Measurements from ENCODE around the gene SV2C. TPM values are rescaled to one million over a fixed set of nuclear protein-coding genes. Genes with fewer than 3 reads are reported as not detected.

Gene SV2C
- total RNA-seq, 1 donor from 2014 or later = 17.8 TPM

- DNase-seq = no peak
- no peaks in the 10 kb centered on the region for H3K27me3 Mint-ChIP-seq (ENCODE audit: unreplicated experiment)
- no peak overlapping the region for H3K27ac Mint-ChIP-seq (ENCODE audit: unreplicated experiment)
- H3K4me1 Mint-ChIP-seq (ENCODE audit: low read depth, unreplicated experiment) = no peaks in the 10 kb centered on the region
- H3K4me3 Mint-ChIP-seq (ENCODE audit: unreplicated experiment) = no peak overlapping the region
- no peaks in the 10 kb centered on the region for H3K36me3 Mint-ChIP-seq (ENCODE audit: unreplicated experiment)
- no peak for TF ChIP-seq CTCF (IDR thresholded peaks at IDR 0.05; ENCODE audit: partially characterized antibody, unreplicated experiment)
- H3K9me3 Mint-ChIP-seq (ENCODE audit: unreplicated experiment) = no peaks in the 10 kb centered on the region
These were observed 186.2 kb downstream of the SV2C start for GRCh38 chr5:76269259-76269931.

GRCh38 chr5:76269932-76270610 is 186.9 kb downstream of the SV2C start:
- no peaks in the 10 kb centered on the region for H3K9me3 Mint-ChIP-seq (ENCODE audit: unreplicated experiment)
- TF ChIP-seq CTCF (IDR thresholded peaks at IDR 0.05; ENCODE audit: partially characterized antibody, unreplicated experiment) = no peak
- H3K27ac Mint-ChIP-seq (ENCODE audit: unreplicated experiment) = no peak overlapping the region
- H3K4me1 Mint-ChIP-seq (ENCODE audit: low read depth, unreplicated experiment) = no peaks in the 10 kb centered on the region
- H3K36me3 Mint-ChIP-seq (ENCODE audit: unreplicated experiment) = no peaks in the 10 kb centered on the region
- no peak overlapping the region for H3K4me3 Mint-ChIP-seq (ENCODE audit: unreplicated experiment)
- no peaks in the 10 kb centered on the region for H3K27me3 Mint-ChIP-seq (ENCODE audit: unreplicated experiment)
- DNase-seq = no peak

GRCh38 chr5:76271836-76272235 is 188.7 kb downstream of the SV2C start:
- Mint-ChIP-seq H3K4me3 (ENCODE audit: unreplicated experiment) (no peak overlapping the region), H3K36me3 (ENCODE audit: unreplicated experiment) (no peaks in the 10 kb centered on the region), H3K4me1 (ENCODE audit: low read depth, unreplicated experiment) (no peaks in the 10 kb centered on the region), H3K27ac (ENCODE audit: unreplicated experiment) (no peak overlapping the region), H3K9me3 (ENCODE audit: unreplicated experiment) (no peaks in the 10 kb centered on the region), H3K27me3 (ENCODE audit: unreplicated experiment) (no peaks in the 10 kb centered on the region)
- no peak for TF ChIP-seq CTCF (IDR thresholded peaks at IDR 0.05; ENCODE audit: partially characterized antibody, unreplicated experiment)
- no peak for DNase-seq

- no peaks in the 10 kb centered on the region for H3K9me3 Mint-ChIP-seq (ENCODE audit: unreplicated experiment)
- H3K4me3 Mint-ChIP-seq (ENCODE audit: unreplicated experiment) = no peak overlapping the region
- H3K36me3 Mint-ChIP-seq (ENCODE audit: unreplicated experiment) = no peaks in the 10 kb centered on the region
- H3K4me1 Mint-ChIP-seq (ENCODE audit: low read depth, unreplicated experiment) = no peaks in the 10 kb centered on the region
- no peak overlapping the region for H3K27ac Mint-ChIP-seq (ENCODE audit: unreplicated experiment)
- no peak for DNase-seq
- no peaks in the 10 kb centered on the region for H3K27me3 Mint-ChIP-seq (ENCODE audit: unreplicated experiment)
- TF ChIP-seq CTCF (IDR thresholded peaks at IDR 0.05; ENCODE audit: partially characterized antibody, unreplicated experiment) = no peak
These were observed 190.2 kb downstream of the SV2C start for GRCh38 chr5:76273206-76273885.

- no peaks in the 10 kb centered on the region for H3K9me3 Mint-ChIP-seq (ENCODE audit: unreplicated experiment)
- no peak for TF ChIP-seq CTCF (IDR thresholded peaks at IDR 0.05; ENCODE audit: partially characterized antibody, unreplicated experiment)
- H3K27ac Mint-ChIP-seq (ENCODE audit: unreplicated experiment) = no peak overlapping the region
- no peak overlapping the region for H3K4me3 Mint-ChIP-seq (ENCODE audit: unreplicated experiment)
- no peaks in the 10 kb centered on the region for H3K4me1 Mint-ChIP-seq (ENCODE audit: low read depth, unreplicated experiment)
- H3K27me3 Mint-ChIP-seq (ENCODE audit: unreplicated experiment) = no peaks in the 10 kb centered on the region
- no peak for DNase-seq
- no peaks in the 10 kb centered on the region for H3K36me3 Mint-ChIP-seq (ENCODE audit: unreplicated experiment)
These were observed 191.4 kb downstream of the SV2C start for GRCh38 chr5:76274571-76274970.

Data from glutamatergic neuron (in vitro differentiated cells).